AG04449 (cell line): Measurements from ENCODE around the gene OR2V1.
"Not testable (repeated sequence)": the region's sequence is repeated elsewhere in the genome, so short reads cannot be mapped to it uniquely, and the experiment has no call there.

Experiments
- CTCF ChIA-PET: fragments of 350-600 bp; formaldehyde crosslinking; extraction: SDS; loops from one replicate; lab custom pipeline; 2021; ENCODE audit warnings: antibody characterized with exemption; lab: Yijun Ruan, JAX
- POLR2A ChIA-PET: fragments of 400-600, 350-600 bp; formaldehyde crosslinking; extraction: SDS; loops from one replicate; lab custom pipeline; 2020; ENCODE audit warnings: antibody characterized with exemption, inconsistent platforms; lab: Yijun Ruan, JAX
- DNase-seq: peaks from one replicate; pipeline ENCODE4 v3.0.0-alpha.2; 2010; ENCODE audit warnings: low read depth, low spot score
- H3K4me3 ChIP-seq: 2 replicates; pipeline ENCODE4 v1.5.1; 2011; ENCODE audit warnings: low read depth, mild to moderate bottlenecking, control low read depth, low read length
- CTCF ChIP-seq: IDR thresholded peaks from one replicate; pipeline ENCODE4 v1.5.1; 2011; ENCODE audit warnings: mild to moderate bottlenecking, moderate library complexity, low read length, control low read depth, inconsistent platforms; ENCODE audit not compliant: insufficient read depth; ENCODE audit errors: missing control alignments

OR2V1 gene

GRCh38 chr5:181164076-181164952 is 33.3 kb upstream of the OR2V1 start:
- ChIA-PET POLR2A (no interaction called here), CTCF (interaction anchor here (1.1 kb wide), 1 partner anchor 13 kb away, joined by 3 read pairs; no protein-coding TSS in a partner anchor)
- H3K4me3 ChIP-seq: no peak overlapping the region; the same call in 1 of the 2 replicates
- DNase-seq: no peak
- no peak for TF ChIP-seq CTCF

GRCh38 chr5:181163487-181164075 is 32.6 kb upstream of the OR2V1 start:
- no peak for TF ChIP-seq CTCF
- DNase-seq: no peak
- ChIA-PET POLR2A (no interaction called here), CTCF (interaction anchor here (1.1 kb wide), 1 partner anchor 13 kb away, joined by 3 read pairs; no protein-coding TSS in a partner anchor)
- peak overlapping the region; percentile 30; the same call in 1 of the 2 replicates for H3K4me3 ChIP-seq

- no peak overlapping the region for H3K4me3 ChIP-seq
- TF ChIP-seq CTCF: no peak
- ChIA-PET POLR2A (no interaction called here), CTCF (interaction anchor here (0.7 kb wide), 1 partner anchor 23 kb away, joined by 3 read pairs; no protein-coding TSS in a partner anchor)
- no peak for DNase-seq
Observed at GRCh38 chr5:181161534-181162175, 30.7 kb upstream of the OR2V1 start.

- CTCF ChIA-PET: interaction anchor here (1.0 to 2.2 kb wide), 3 partner anchors 9 to 292 kb away, joined by 3 to 12 read pairs (median 4); no protein-coding TSS in a partner anchor
- DNase-seq, POLR2A ChIA-PET: not testable (repeated sequence)
- H3K4me3 ChIP-seq: peak overlapping the region; percentile 42
Observed at GRCh38 chr5:181160755-181161533, 30.0 kb upstream of the OR2V1 start.

- DNase-seq: no peak
- ChIA-PET CTCF (interaction anchor here (1.0 to 2.2 kb wide), 7 partner anchors 8 to 379 kb away, joined by 3 to 12 read pairs (median 4); no protein-coding TSS in a partner anchor), POLR2A (no interaction called here)
- peak overlapping the region; percentile 50 for H3K4me3 ChIP-seq
- TF ChIP-seq CTCF: no peak
Observed at GRCh38 chr5:181160152-181160754, 29.3 kb upstream of the OR2V1 start.
